ENCODE results near the gene BCL7C. TPM values are rescaled to one million over a fixed set of nuclear protein-coding genes. Genes with fewer than 3 reads are reported as not detected.
"Not testable (repeated sequence)": the region's sequence is repeated elsewhere in the genome, so short reads cannot be mapped to it uniquely, and the experiment has no call there.

BCL7C gene
- total and polyA plus RNA-seq, 2 donors from 2014 or later = 40.0 to 77.9 TPM

- FAIRE-seq; H3K27me3 ChIP-seq (ENCODE audit: control insufficient read depth, insufficient read depth, low read length); H3K27ac ChIP-seq (ENCODE audit: low read depth in 2 of 2, low read length in 2 of 2); H3K9ac ChIP-seq (ENCODE audit: low read length in 3 of 3); H3K9me3 ChIP-seq (ENCODE audit: control insufficient read depth in 2 of 3, insufficient read depth in 1 of 3, low read length in 3 of 3); DNase-seq; H3K4me1 ChIP-seq (ENCODE audit: control insufficient read depth in 2 of 3, insufficient read depth in 2 of 3, low read depth in 1 of 3, low read length in 3 of 3); intact Hi-C loops (cut with DNase I); H3K4me3 ChIP-seq (ENCODE audit: low read length in 3 of 3); H3K36me3 ChIP-seq (ENCODE audit: control insufficient read depth in 2 of 3, insufficient read depth in 3 of 3, low read length in 3 of 3): not testable (repeated sequence)
These were observed 33.1 kb downstream of the BCL7C start for GRCh38 chr16:30860729-30861128.

GRCh38 chr16:30858829-30859423, 35.0 kb downstream of the BCL7C start:
- H3K4me3 ChIP-seq (ENCODE audit: low read length in 3 of 3) = no peak overlapping the region
- H3K27me3 ChIP-seq (ENCODE audit: control insufficient read depth, insufficient read depth, low read length) = no peaks in the 10 kb centered on the region
- H3K4me1 ChIP-seq (ENCODE audit: control insufficient read depth in 2 of 3, insufficient read depth in 2 of 3, low read depth in 1 of 3, low read length in 3 of 3) = no peaks in the 10 kb centered on the region
- no peaks in the 10 kb centered on the region for H3K9me3 ChIP-seq (ENCODE audit: control insufficient read depth in 2 of 3, insufficient read depth in 1 of 3, low read length in 3 of 3)
- H3K9ac ChIP-seq (ENCODE audit: low read length in 3 of 3) = no peak overlapping the region
- no peak for TF ChIP-seq CTCF (IDR thresholded peaks at IDR 0.05; ENCODE audit: borderline replicate concordance, extremely low read depth, insufficient read depth)
- FAIRE-seq (no peak), DNase-seq (no peak)
- H3K36me3 ChIP-seq (ENCODE audit: control insufficient read depth in 2 of 3, insufficient read depth in 3 of 3, low read length in 3 of 3) = no peaks in the 10 kb centered on the region
- intact Hi-C loops (cut with DNase I) = no loop called here
- H3K27ac ChIP-seq (ENCODE audit: low read depth in 2 of 2, low read length in 2 of 2) = no peak overlapping the region

- FAIRE-seq = no peak
- Histone ChIP-seq H3K9ac (ENCODE audit: low read length in 3 of 3) (no peak overlapping the region), H3K27ac (ENCODE audit: low read depth in 2 of 2, low read length in 2 of 2) (no peak overlapping the region), H3K4me3 (ENCODE audit: low read length in 3 of 3) (no peak overlapping the region), H3K4me1 (ENCODE audit: control insufficient read depth in 2 of 3, insufficient read depth in 2 of 3, low read depth in 1 of 3, low read length in 3 of 3) (no peaks in the 10 kb centered on the region), H3K27me3 (ENCODE audit: control insufficient read depth, insufficient read depth, low read length) (no peaks in the 10 kb centered on the region), H3K9me3 (ENCODE audit: control insufficient read depth in 2 of 3, insufficient read depth in 1 of 3, low read length in 3 of 3) (no peaks in the 10 kb centered on the region), H3K36me3 (ENCODE audit: control insufficient read depth in 2 of 3, insufficient read depth in 3 of 3, low read length in 3 of 3) (peaks cover 0 to 2% (median 0%) of the 10 kb centered on the region in 3 donors)
- intact Hi-C loops (cut with DNase I) = no loop called here
- no peak for TF ChIP-seq CTCF (IDR thresholded peaks at IDR 0.05; ENCODE audit: borderline replicate concordance, extremely low read depth, insufficient read depth)
- no peak for DNase-seq
These were observed 35.8 kb downstream of the BCL7C start for GRCh38 chr16:30858111-30858495.

GRCh38 chr16:30853758-30854157, 40.1 kb downstream of the BCL7C start:
- Histone ChIP-seq H3K9me3 (ENCODE audit: control insufficient read depth in 2 of 3, insufficient read depth in 1 of 3, low read length in 3 of 3) (no peaks in the 10 kb centered on the region), H3K27ac (ENCODE audit: low read depth in 2 of 2, low read length in 2 of 2) (no peak overlapping the region), H3K4me1 (ENCODE audit: control insufficient read depth in 2 of 3, insufficient read depth in 2 of 3, low read depth in 1 of 3, low read length in 3 of 3) (no peaks in the 10 kb centered on the region), H3K27me3 (ENCODE audit: control insufficient read depth, insufficient read depth, low read length) (no peaks in the 10 kb centered on the region), H3K4me3 (ENCODE audit: low read length in 3 of 3) (no peak overlapping the region), H3K9ac (ENCODE audit: low read length in 3 of 3) (no peak overlapping the region), H3K36me3 (ENCODE audit: control insufficient read depth in 2 of 3, insufficient read depth in 3 of 3, low read length in 3 of 3) (peaks cover 0 to 2% (median 0%) of the 10 kb centered on the region in 3 donors)
- TF ChIP-seq CTCF (IDR thresholded peaks at IDR 0.05; ENCODE audit: borderline replicate concordance, extremely low read depth, insufficient read depth) = no peak
- no peak for FAIRE-seq
- intact Hi-C loops (cut with DNase I) = no loop called here
- no peak for DNase-seq
